Stimulated activated CD8-positive, alpha-beta memory T cell treated with anti-CD3 and anti-CD28 coated beads, Interleukin-15, amount 100 ng/mL, for 24 hours (primary cell): Measurements from ENCODE around the gene NUF2.
"Not testable (repeated sequence)": the region's sequence is repeated elsewhere in the genome, so short reads cannot be mapped to it uniquely, and the experiment has no call there.

ENCODE experiments used
- DNase-seq: peaks from one replicate; pipeline ENCODE4 v3.0.0-alpha.2; 2020; ENCODE audit warnings: low read depth

Gene NUF2

GRCh38 chr1:163335216-163335615 is 13.5 kb downstream of the NUF2 start:
- no peak for DNase-seq

- DNase-seq: no peak
Measured at GRCh38 chr1:163337631-163338030, 15.9 kb downstream of the NUF2 start.

GRCh38 chr1:163346326-163346870 is 24.6 kb downstream of the NUF2 start:
- no peak for DNase-seq

GRCh38 chr1:163347106-163347505 is 25.4 kb downstream of the NUF2 start:
- no peak for DNase-seq

GRCh38 chr1:163351912-163352311 is 30.2 kb downstream of the NUF2 start:
- DNase-seq: no peak

GRCh38 chr1:163357378-163357777 is 35.6 kb downstream of the NUF2 start:
- DNase-seq: no peak

GRCh38 chr1:163358172-163358571 is 36.4 kb downstream of the NUF2 start:
- DNase-seq: not testable (repeated sequence)

- no peak for DNase-seq
Measured at GRCh38 chr1:163361123-163361934, 39.6 kb downstream of the NUF2 start.

GRCh38 chr1:163365186-163365585 is 43.4 kb downstream of the NUF2 start:
- DNase-seq: no peak

- DNase-seq: no peak
Measured at GRCh38 chr1:163366555-163366954, 44.8 kb downstream of the NUF2 start.

- no peak for DNase-seq
Measured at GRCh38 chr1:163367721-163368120, 46.0 kb downstream of the NUF2 start.

GRCh38 chr1:163372576-163372975 is 50.8 kb downstream of the NUF2 start:
- no peak for DNase-seq

GRCh38 chr1:163378554-163378953 is 56.8 kb downstream of the NUF2 start:
- no peak for DNase-seq

- DNase-seq: no peak
Measured at GRCh38 chr1:163379801-163380200, 58.0 kb downstream of the NUF2 start.

- no peak for DNase-seq
Measured at GRCh38 chr1:163381487-163382184, 59.9 kb downstream of the NUF2 start.

GRCh38 chr1:163382395-163382794 is 60.6 kb downstream of the NUF2 start:
- no peak for DNase-seq

- no peak for DNase-seq
Measured at GRCh38 chr1:163387146-163387545, 65.4 kb downstream of the NUF2 start.

GRCh38 chr1:163388970-163389369 is 67.2 kb downstream of the NUF2 start:
- DNase-seq: no peak

GRCh38 chr1:163395790-163396189 is 74.0 kb downstream of the NUF2 start:
- no peak for DNase-seq

- DNase-seq: no peak
Measured at GRCh38 chr1:163397451-163398200, 75.9 kb downstream of the NUF2 start.

GRCh38 chr1:163399001-163399400 is 77.2 kb downstream of the NUF2 start:
- DNase-seq: no peak

GRCh38 chr1:163399976-163400601 is 78.3 kb downstream of the NUF2 start:
- DNase-seq: no peak
